Lung (tissue), 12 donors: ENCODE results near the gene HIPK2. TPM values are rescaled to one million over a fixed set of nuclear protein-coding genes. Genes with fewer than 3 reads are reported as not detected.

Experiments used
- ATAC-seq: fragments of 200-7000 bp; cut with Tn5 transposase; one replicate; pipeline ENCODE4 v1.9.1; 2020; ENCODE audit warnings: moderate number of reproducible peaks; ENCODE audit not compliant: insufficient read depth, low FRiP score
- DNase-seq, 3 donors: peaks; one replicate each; pipeline ENCODE4 v3.0.0-alpha.2; 2013 to 2017
- H3K27ac ChIP-seq, 2 donors: one replicate each; pipeline ENCODE4 v1.5.1; 2013; ENCODE audit warnings: mild to moderate bottlenecking in 2 of 2, moderate library complexity in 2 of 2, control low read depth in 1 of 2, inconsistent platforms in 1 of 2, low read depth in 1 of 2, low read length in 1 of 2
- H3K27me3 ChIP-seq, 3 donors: one replicate each; pipeline ENCODE4 v1.5.1; 2013; ENCODE audit warnings: low read length in 2 of 3; ENCODE audit not compliant: control insufficient read depth in 3 of 3, insufficient read depth in 3 of 3
- H3K36me3 ChIP-seq, 4 donors: one replicate each; pipeline ENCODE4 v1.5.1; 2013; ENCODE audit warnings: low read length in 4 of 4, mild to moderate bottlenecking in 1 of 4, moderate library complexity in 1 of 4; ENCODE audit not compliant: control insufficient read depth in 4 of 4, insufficient read depth in 4 of 4
- H3K4me1 ChIP-seq, 5 donors: one replicate each; pipeline ENCODE4 v1.5.1; 2013; ENCODE audit warnings: low read length in 5 of 5, mild to moderate bottlenecking in 2 of 5, moderate library complexity in 1 of 5; ENCODE audit not compliant: control insufficient read depth in 5 of 5, insufficient read depth in 5 of 5
- H3K4me3 ChIP-seq: one replicate; pipeline ENCODE4 v1.5.1; 2013; ENCODE audit warnings: mild to moderate bottlenecking, control low read depth, moderate library complexity
- H3K9ac ChIP-seq, 2 donors: one replicate each; pipeline ENCODE4 v1.5.1; 2013; ENCODE audit warnings: low read length in 2 of 2, control low read depth in 1 of 2; ENCODE audit not compliant: insufficient read depth in 1 of 2
- H3K9me3 ChIP-seq, 4 donors: one replicate each; pipeline ENCODE4 v1.5.1; 2013; ENCODE audit warnings: low read length in 3 of 4, mild to moderate bottlenecking in 1 of 4, moderate library complexity in 1 of 4; ENCODE audit not compliant: control insufficient read depth in 4 of 4, insufficient read depth in 3 of 4
- WGBS, 2 donors: extraction: QIAGEN DNeasy Blood & Tissue Kit; methylation state at CpG; one replicate each; pipeline ENCODE4 v1.1.7; 2013; 5-methylcytosine and 5-hydroxymethylcytosine counted together
- polyA plus RNA-seq, 2 donors: library from polyadenylated mRNA; stranded (reverse); fragments of 200-250 nt; gene quantifications; one replicate each; pipeline ENCODE4 v1.2.1, GENCODE V29; 2013
- total RNA-seq, 2 donors: library from RNA; depleted of rRNA in 1 of 2; stranded (reverse); fragments of >200 nt in 1 of 2; gene quantifications; one replicate each; pipeline ENCODE4 v1.2.1, GENCODE V29; 2014 to 2021
- TF ChIP-seq, protein P1 (sequence below): IDR thresholded peaks from 2 replicates; pipeline ENCODE4 v1.5.1; 2012; ENCODE audit warnings: mild to moderate bottlenecking; ENCODE audit errors: control extremely low read depth, extremely low read depth
- donor health status: control.
- donor health status: control.
- donor health status: Bipolar disorder and iron deficiency.
- donor health status: healthy.
- donor health status: DM: yes; HTN: yes; CAD: no.

Gene HIPK2
- total and polyA plus RNA-seq, 4 donors = 8.7 to 65.1 (median 18.3) TPM

GRCh38 chr7:139574618-139575337, 203.0 kb downstream of the HIPK2 start:
- DNase-seq = no peak
- Histone ChIP-seq H3K36me3 (peaks cover 18 to 62% (median 24%) of the 10 kb centered on the region in 4 donors), H3K9ac (no peak overlapping the region), H3K4me3 (no peak overlapping the region), H3K27ac (no peak overlapping the region), H3K27me3 (no peaks in the 10 kb centered on the region), H3K9me3 (no peaks in the 10 kb centered on the region), H3K4me1 (no peaks in the 10 kb centered on the region)
- ATAC-seq = no peak
- TF ChIP-seq, protein P1, sequence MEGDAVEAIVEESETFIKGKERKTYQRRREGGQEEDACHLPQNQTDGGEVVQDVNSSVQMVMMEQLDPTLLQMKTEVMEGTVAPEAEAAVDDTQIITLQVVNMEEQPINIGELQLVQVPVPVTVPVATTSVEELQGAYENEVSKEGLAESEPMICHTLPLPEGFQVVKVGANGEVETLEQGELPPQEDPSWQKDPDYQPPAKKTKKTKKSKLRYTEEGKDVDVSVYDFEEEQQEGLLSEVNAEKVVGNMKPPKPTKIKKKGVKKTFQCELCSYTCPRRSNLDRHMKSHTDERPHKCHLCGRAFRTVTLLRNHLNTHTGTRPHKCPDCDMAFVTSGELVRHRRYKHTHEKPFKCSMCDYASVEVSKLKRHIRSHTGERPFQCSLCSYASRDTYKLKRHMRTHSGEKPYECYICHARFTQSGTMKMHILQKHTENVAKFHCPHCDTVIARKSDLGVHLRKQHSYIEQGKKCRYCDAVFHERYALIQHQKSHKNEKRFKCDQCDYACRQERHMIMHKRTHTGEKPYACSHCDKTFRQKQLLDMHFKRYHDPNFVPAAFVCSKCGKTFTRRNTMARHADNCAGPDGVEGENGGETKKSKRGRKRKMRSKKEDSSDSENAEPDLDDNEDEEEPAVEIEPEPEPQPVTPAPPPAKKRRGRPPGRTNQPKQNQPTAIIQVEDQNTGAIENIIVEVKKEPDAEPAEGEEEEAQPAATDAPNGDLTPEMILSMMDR = no peak
- WGBS, 2 donors = 92 to 94% methylated on average over 16 of the region's 16 CpGs

DNA sequence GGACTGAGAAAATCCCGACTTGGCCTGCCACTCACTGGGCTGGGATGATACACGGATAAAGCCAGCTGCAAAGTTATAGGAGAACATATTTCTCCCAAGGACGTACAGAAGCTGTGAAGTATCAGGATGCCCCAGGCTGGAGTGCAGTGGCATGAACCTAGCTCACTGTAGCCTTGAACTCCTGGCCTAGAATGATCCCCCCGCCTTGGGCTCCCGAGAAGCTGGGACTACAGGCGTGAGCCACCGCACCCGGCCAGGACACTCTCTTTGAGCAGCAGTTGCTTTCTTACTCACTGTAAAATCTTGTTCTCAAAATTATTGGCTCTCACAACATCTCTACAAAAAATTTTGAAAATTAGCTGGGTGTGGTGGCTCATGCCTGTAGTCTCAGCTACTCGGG, 203.9 kb downstream of the HIPK2 start:
- Histone ChIP-seq H3K9ac (no peak overlapping the region), H3K4me1 (no peaks in the 10 kb centered on the region), H3K4me3 (no peak overlapping the region), H3K9me3 (no peaks in the 10 kb centered on the region), H3K27me3 (no peaks in the 10 kb centered on the region), H3K36me3 (peaks cover 16 to 56% (median 22%) of the 10 kb centered on the region in 4 donors), H3K27ac (no peak overlapping the region)
- ATAC-seq (no peak), DNase-seq (no peak)
- TF ChIP-seq, protein P1 = no peak
- 95 to 96% methylated on average over 9 of the region's 9 CpGs for WGBS, 2 donors

- Histone ChIP-seq H3K4me3 (no peak overlapping the region), H3K27ac (no peak overlapping the region), H3K9me3 (no peaks in the 10 kb centered on the region), H3K4me1 (no peaks in the 10 kb centered on the region), H3K9ac (no peak overlapping the region), H3K27me3 (no peaks in the 10 kb centered on the region), H3K36me3 (peaks cover 12 to 63% (median 23%) of the 10 kb centered on the region in 4 donors)
- TF ChIP-seq, protein P1 = no peak
- WGBS, 2 donors = 93% methylated on average over 35 to 38 of the region's 38 CpGs
- DNase-seq (no peak), ATAC-seq (no peak)
Observed at GRCh38 chr7:139572704-139573385, 205.0 kb downstream of the HIPK2 start.
